ENCODE data around the gene NDP.

- no peak for TF ChIP-seq FOXP4 (CRISPR knock-in tag; IDR thresholded peaks at IDR 0.05)
- TF ChIP-seq ZNF317 (CRISPR knock-in tag; IDR thresholded peaks at IDR 0.05; ENCODE audit: borderline replicate concordance, low read depth), result no peak
- no peak for TF ChIP-seq CTCF (IDR thresholded peaks at IDR 0.05)
- no peak for TF ChIP-seq ZNF121 (CRISPR knock-in tag; IDR thresholded peaks at IDR 0.05)
- TF ChIP-seq AFF4 (CRISPR knock-in tag; IDR thresholded peaks at IDR 0.05; ENCODE audit: borderline replicate concordance), result no peak
- TF ChIP-seq GABPB1 (CRISPR knock-in tag; IDR thresholded peaks at IDR 0.05), result no peak
- no peak for TF ChIP-seq ZNF232 (CRISPR knock-in tag; IDR thresholded peaks at IDR 0.05)
- no peak for TF ChIP-seq SMAD3 (CRISPR knock-in tag; IDR thresholded peaks at IDR 0.05; ENCODE audit: borderline replicate concordance)
- no peak for TF ChIP-seq E2F4 (CRISPR knock-in tag; IDR thresholded peaks at IDR 0.05; ENCODE audit: borderline replicate concordance, low read depth)
- TF ChIP-seq STAT6 (CRISPR knock-in tag; conservative IDR thresholded peaks at IDR 0.05; ENCODE audit: low read depth), result no peak
- no peak for TF ChIP-seq USF1 (CRISPR knock-in tag; IDR thresholded peaks at IDR 0.05)
- TF ChIP-seq, protein P1, sequence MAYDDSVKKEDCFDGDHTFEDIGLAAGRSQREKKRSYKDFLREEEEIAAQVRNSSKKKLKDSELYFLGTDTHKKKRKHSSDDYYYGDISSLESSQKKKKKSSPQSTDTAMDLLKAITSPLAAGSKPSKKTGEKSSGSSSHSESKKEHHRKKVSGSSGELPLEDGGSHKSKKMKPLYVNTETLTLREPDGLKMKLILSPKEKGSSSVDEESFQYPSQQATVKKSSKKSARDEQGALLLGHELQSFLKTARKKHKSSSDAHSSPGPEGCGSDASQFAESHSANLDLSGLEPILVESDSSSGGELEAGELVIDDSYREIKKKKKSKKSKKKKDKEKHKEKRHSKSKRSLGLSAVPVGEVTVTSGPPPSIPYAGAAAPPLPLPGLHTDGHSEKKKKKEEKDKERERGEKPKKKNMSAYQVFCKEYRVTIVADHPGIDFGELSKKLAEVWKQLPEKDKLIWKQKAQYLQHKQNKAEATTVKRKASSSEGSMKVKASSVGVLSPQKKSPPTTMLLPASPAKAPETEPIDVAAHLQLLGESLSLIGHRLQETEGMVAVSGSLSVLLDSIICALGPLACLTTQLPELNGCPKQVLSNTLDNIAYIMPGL (CRISPR knock-in tag; IDR thresholded peaks at IDR 0.05), result no peak
Observed at GRCh38 chrX:44022964-44023363, 49.8 kb upstream of the NDP start.

All from WTC11 (cell line).